MM.1S (cell line): ENCODE results near the gene NBPF6.
"Not testable (repeated sequence)": the region's sequence is repeated elsewhere in the genome, so short reads cannot be mapped to it uniquely, and the experiment has no call there.

Source experiments
- DNase-seq: peaks from one replicate; pipeline ENCODE4 v3.0.0-alpha.2; 2015
- H2AFZ ChIP-seq: fragments of 300-600 bp; sonication (generic); 2 replicates; pipeline ENCODE4 v1.6.0; 2016; ENCODE audit warnings: antibody characterized with exemption, low read length
- H3F3A ChIP-seq: fragments of 300-600 bp; sonication (generic); 2 replicates; pipeline ENCODE4 v1.6.1; 2016; ENCODE audit warnings: mild to moderate bottlenecking, antibody characterized with exemption, low read length, moderate library complexity, mixed read lengths; ENCODE audit not compliant: insufficient read depth
- H3K27ac ChIP-seq: fragments of 300-600 bp; sonication (generic); 2 replicates; pipeline ENCODE4 v1.5.1; 2016; ENCODE audit warnings: mild to moderate bottlenecking, low read length
- H3K27me3 ChIP-seq: fragments of 300-600 bp; sonication (generic); replicated peaks from 2 replicates; pipeline ENCODE4 v1.6.0; 2016; ENCODE audit warnings: low read length; ENCODE audit not compliant: insufficient read depth
- H3K36me3 ChIP-seq: fragments of 300-600 bp; sonication (generic); replicated peaks from 2 replicates; pipeline ENCODE4 v1.6.1; 2016; ENCODE audit warnings: mild to moderate bottlenecking, low read length, mixed read lengths; ENCODE audit not compliant: insufficient read depth
- H3K4me1 ChIP-seq: fragments of 300-600 bp; sonication (generic); 2 replicates; pipeline ENCODE4 v1.6.1; 2016; ENCODE audit warnings: low read length, mixed read lengths
- H3K4me2 ChIP-seq: fragments of 300-600 bp; sonication (generic); 2 replicates; pipeline ENCODE4 v1.6.0; 2016; ENCODE audit warnings: low read depth, low read length
- H3K4me3 ChIP-seq: fragments of 300-600 bp; sonication (generic); 2 replicates; pipeline ENCODE4 v1.5.1; 2016; ENCODE audit warnings: low read length, mixed read lengths
- H3K79me2 ChIP-seq: fragments of 300-600 bp; sonication (generic); 2 replicates; pipeline ENCODE4 v1.6.1; 2016; ENCODE audit warnings: mixed run types, low read length, mixed read lengths
- H3K9ac ChIP-seq: fragments of 300-600 bp; sonication (generic); 2 replicates; pipeline ENCODE4 v1.6.1; 2016; ENCODE audit warnings: low read length, mixed read lengths
- H3K9me2 ChIP-seq: fragments of 300-600 bp; sonication (generic); replicated peaks from 2 replicates; pipeline ENCODE4 v1.6.1; 2016; ENCODE audit warnings: mild to moderate bottlenecking, low read length, mixed read lengths; ENCODE audit not compliant: insufficient read depth
- H3K9me3 ChIP-seq: fragments of 300-600 bp; sonication (generic); replicated peaks from 2 replicates; pipeline ENCODE4 v1.6.1; 2016; ENCODE audit warnings: mild to moderate bottlenecking, low read length, mixed read lengths; ENCODE audit not compliant: insufficient read depth
- H4K20me1 ChIP-seq: fragments of 300-600 bp; sonication (generic); 2 replicates; pipeline ENCODE4 v1.6.1; 2016; ENCODE audit warnings: mild to moderate bottlenecking, low read length, moderate library complexity, mixed read lengths; ENCODE audit not compliant: insufficient read depth
- EZH2 ChIP-seq: fragments of 300-600 bp; sonication (generic); optimal IDR thresholded peaks from 2 replicates; pipeline ENCODE3; 2017; ENCODE audit warnings: low read depth, mild to moderate bottlenecking, antibody characterized with exemption, low read length, mixed read lengths
- EZH2phosphoT487 ChIP-seq: fragments of 300-600 bp; sonication (generic); IDR thresholded peaks from 2 replicates; pipeline ENCODE4 v1.6.1; 2018; ENCODE audit warnings: antibody characterized with exemption, low read length
- TF ChIP-seq, protein P1 (sequence below): fragments of 300-600 bp; sonication (generic); IDR thresholded peaks from 2 replicates; pipeline ENCODE4 v1.5.1; 2016; ENCODE audit warnings: antibody characterized with exemption, low read length, mixed read lengths

Gene NBPF6

DNA sequence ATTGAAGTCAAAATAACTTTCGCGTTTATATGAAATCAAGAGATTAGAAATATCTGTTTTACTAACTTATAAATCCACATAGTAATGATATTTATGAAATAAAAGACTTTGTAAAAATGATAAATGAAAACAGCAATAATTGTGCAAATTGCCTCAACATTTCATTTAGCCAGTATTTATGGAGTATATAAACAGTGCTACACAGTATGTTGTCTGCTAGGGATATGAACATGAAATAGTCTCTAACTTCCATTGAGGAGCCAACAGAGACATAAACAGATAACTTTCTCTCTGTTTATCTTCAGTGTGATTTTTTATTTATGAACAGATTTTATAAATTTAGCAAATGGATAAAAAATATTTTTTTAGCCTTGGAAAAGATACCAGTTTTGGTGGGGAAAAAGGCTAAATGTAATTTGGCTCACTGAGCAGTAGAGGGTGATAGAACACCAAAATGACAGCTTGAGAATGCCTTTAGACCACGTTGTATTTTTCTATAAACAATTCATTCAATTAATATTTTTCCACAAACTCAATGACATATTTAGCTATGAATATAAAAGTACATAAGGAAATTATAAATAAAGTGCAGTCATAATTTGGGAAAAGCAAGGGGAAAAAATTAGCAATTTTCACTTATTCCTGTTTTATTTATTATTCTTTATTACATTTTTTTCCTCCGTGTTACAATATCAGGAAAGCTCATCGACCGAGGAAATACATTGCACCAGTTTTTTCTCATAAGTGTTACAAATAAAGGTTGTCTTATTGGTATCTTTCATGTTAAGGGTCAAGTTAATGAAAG lies 62.3 kb downstream of the NBPF6 start:
- H3K9me3 ChIP-seq, result no peaks in the 10 kb centered on the region
- H3F3A ChIP-seq, result no peaks in the 10 kb centered on the region
- no peak overlapping the region for H2AFZ ChIP-seq
- no peaks in the 10 kb centered on the region for H4K20me1 ChIP-seq
- no peak overlapping the region for H3K4me2 ChIP-seq
- no peaks in the 10 kb centered on the region for H3K79me2 ChIP-seq
- H3K4me3 ChIP-seq, result no peak overlapping the region
- H3K27me3 ChIP-seq, result no peaks in the 10 kb centered on the region
- H3K4me1 ChIP-seq, result no peaks in the 10 kb centered on the region
- TF ChIP-seq, protein P1, sequence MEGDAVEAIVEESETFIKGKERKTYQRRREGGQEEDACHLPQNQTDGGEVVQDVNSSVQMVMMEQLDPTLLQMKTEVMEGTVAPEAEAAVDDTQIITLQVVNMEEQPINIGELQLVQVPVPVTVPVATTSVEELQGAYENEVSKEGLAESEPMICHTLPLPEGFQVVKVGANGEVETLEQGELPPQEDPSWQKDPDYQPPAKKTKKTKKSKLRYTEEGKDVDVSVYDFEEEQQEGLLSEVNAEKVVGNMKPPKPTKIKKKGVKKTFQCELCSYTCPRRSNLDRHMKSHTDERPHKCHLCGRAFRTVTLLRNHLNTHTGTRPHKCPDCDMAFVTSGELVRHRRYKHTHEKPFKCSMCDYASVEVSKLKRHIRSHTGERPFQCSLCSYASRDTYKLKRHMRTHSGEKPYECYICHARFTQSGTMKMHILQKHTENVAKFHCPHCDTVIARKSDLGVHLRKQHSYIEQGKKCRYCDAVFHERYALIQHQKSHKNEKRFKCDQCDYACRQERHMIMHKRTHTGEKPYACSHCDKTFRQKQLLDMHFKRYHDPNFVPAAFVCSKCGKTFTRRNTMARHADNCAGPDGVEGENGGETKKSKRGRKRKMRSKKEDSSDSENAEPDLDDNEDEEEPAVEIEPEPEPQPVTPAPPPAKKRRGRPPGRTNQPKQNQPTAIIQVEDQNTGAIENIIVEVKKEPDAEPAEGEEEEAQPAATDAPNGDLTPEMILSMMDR, result peak; percentile 52
- no peak for TF ChIP-seq EZH2
- no peaks in the 10 kb centered on the region for H3K9me2 ChIP-seq
- no peaks in the 10 kb centered on the region for H3K36me3 ChIP-seq
- H3K9ac ChIP-seq, result no peak overlapping the region
- peak; percentile 9 for DNase-seq
- no peak overlapping the region for H3K27ac ChIP-seq

DNA sequence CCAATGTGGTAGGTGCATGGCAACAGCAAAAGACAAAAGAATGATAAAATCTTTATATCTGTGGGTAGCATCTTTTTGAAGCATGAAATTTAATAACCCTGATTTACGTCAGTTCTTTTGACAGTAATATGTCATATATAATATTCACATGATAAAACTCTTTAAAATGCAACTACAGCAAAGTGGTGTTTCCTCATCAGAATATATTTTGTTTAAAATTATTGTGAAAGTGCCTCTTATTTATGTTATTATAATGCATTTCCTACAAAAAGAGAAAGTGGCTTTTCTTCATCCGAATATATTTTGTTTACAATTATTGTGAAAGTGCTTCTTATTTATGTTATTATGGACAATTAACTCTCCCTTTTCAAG lies 62.9 kb downstream of the NBPF6 start:
- TF ChIP-seq EZH2phosphoT487 (no peak), EZH2 (no peak)
- TF ChIP-seq, protein P1, result no peak
- no peak for DNase-seq
- Histone ChIP-seq H3K27ac (no peak overlapping the region), H2AFZ (no peak overlapping the region), H3F3A (no peaks in the 10 kb centered on the region), H3K9me2 (no peaks in the 10 kb centered on the region), H3K9ac (no peak overlapping the region), H3K36me3 (no peaks in the 10 kb centered on the region), H3K4me2 (no peak overlapping the region), H3K4me3 (no peak overlapping the region), H3K9me3 (no peaks in the 10 kb centered on the region), H3K27me3 (no peaks in the 10 kb centered on the region), H3K4me1 (no peaks in the 10 kb centered on the region), H3K79me2 (no peaks in the 10 kb centered on the region), H4K20me1 (no peaks in the 10 kb centered on the region)

DNA sequence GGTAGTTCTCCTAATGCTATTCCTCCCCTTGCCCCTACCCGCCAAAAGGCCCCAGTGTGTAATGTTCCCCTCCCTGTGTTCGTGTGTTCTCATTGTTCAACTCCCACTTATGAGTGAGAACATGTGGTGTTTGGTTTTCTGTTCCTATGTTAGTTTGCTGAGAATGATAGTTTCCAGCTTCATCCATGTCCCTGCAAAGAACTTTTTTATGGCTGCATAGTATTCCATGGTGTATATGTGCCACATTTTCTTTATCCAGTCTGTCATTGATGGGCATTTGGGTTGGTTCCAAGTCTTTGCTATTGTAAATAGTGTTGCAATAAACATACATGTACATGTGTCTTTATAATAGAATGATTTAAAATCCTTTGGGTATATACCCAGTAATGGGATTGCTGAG lies 63.8 kb downstream of the NBPF6 start:
- H4K20me1 ChIP-seq, H3K9me3 ChIP-seq, H3K9ac ChIP-seq, H3K27me3 ChIP-seq, H3K36me3 ChIP-seq, H3K4me2 ChIP-seq, H2AFZ ChIP-seq, H3F3A ChIP-seq, H3K4me1 ChIP-seq, H3K4me3 ChIP-seq, DNase-seq, H3K27ac ChIP-seq, H3K9me2 ChIP-seq, H3K79me2 ChIP-seq: not testable (repeated sequence)

DNA sequence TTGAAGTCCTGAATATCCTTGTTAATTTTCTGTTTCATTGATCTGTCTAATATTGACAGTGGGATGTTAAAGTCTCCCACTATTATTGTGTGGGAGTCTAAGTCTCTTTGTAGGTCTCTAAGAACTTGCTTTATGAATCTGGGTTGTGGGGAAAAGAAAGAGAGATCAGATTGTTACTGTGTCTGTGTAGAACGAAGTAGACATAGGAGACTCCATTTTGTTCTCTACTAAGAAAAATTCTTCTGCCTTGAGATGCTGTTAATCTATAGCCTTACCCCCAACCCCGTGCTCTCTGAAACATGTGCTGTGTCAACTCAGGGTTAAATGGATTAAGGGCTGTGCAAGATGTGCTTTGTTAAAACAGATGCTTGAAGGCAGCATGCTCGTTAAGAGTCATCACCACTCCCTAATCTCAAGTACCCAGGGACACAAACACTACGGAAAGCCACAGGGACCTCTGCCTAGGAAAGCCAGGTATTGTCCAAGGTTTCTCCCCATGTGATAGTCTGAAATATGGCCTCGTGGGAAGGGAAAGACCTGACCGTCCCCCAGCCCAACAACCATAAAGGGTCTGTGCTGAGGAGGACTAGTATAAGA lies 67.3 kb downstream of the NBPF6 start:
- not testable (repeated sequence) for H3K9ac ChIP-seq, DNase-seq, H2AFZ ChIP-seq, H4K20me1 ChIP-seq, H3K4me2 ChIP-seq, H3F3A ChIP-seq, H3K9me2 ChIP-seq, H3K27me3 ChIP-seq, H3K9me3 ChIP-seq, H3K79me2 ChIP-seq, H3K4me3 ChIP-seq, H3K27ac ChIP-seq, H3K4me1 ChIP-seq, H3K36me3 ChIP-seq
